Measurements from ENCODE around the gene SHC4. TPM values are rescaled to one million over a fixed set of nuclear protein-coding genes. Genes with fewer than 3 reads are reported as not detected.
"Not testable (repeated sequence)": the region's sequence is repeated elsewhere in the genome, so short reads cannot be mapped to it uniquely, and the experiment has no call there.

Gene SHC4
- total and polyA plus RNA-seq, 7 donors = under 0.01 to 4.6 (median 2.2) TPM; not detected in 1

- 56 to 86% methylated on average over 2 of the region's 2 CpGs for WGBS, 2 donors
- intact Hi-C loops (cut with DNase I) = no loop called here
Observed at GRCh38 chr15:48922046-48922445, 41.7 kb downstream of the SHC4 start.

GRCh38 chr15:48916721-48917120 is 47.0 kb downstream of the SHC4 start:
- Histone ChIP-seq H3K4me3 (no peak overlapping the region), H3K4me1 (peaks cover 0 to 14% (median 0%) of the 10 kb centered on the region in 4 donors), H3K9me3 (no peaks in the 10 kb centered on the region), H3K36me3 (no peaks in the 10 kb centered on the region), H3K27me3 (no peaks in the 10 kb centered on the region), H3K27ac (no peak overlapping the region)
- TF ChIP-seq CTCF (IDR thresholded peaks at IDR 0.05) (no peak), EP300 (IDR thresholded peaks at IDR 0.05) (no peak), POLR2A (IDR thresholded peaks at IDR 0.05) (no peak), POLR2AphosphoS5 (IDR thresholded peaks at IDR 0.05) (no peak)
- 82 to 88% methylated on average over 3 of the region's 3 CpGs for WGBS, 2 donors
- intact Hi-C loops (cut with DNase I) = no loop called here
- DNase-seq = no peak

More at GRCh38 chr15:48922046-48922445, 41.7 kb downstream of the SHC4 start:
- Histone ChIP-seq H3K9me3 (no peaks in the 10 kb centered on the region), H3K4me1 (peaks cover 0 to 6% (median 0%) of the 10 kb centered on the region in 4 donors), H3K36me3 (no peaks in the 10 kb centered on the region), H3K27ac (no peak overlapping the region), H3K27me3 (no peaks in the 10 kb centered on the region), H3K4me3 (no peak overlapping the region)
- no peak for DNase-seq
- TF ChIP-seq POLR2AphosphoS5 (IDR thresholded peaks at IDR 0.05) (no peak), CTCF (IDR thresholded peaks at IDR 0.05) (no peak), EP300 (IDR thresholded peaks at IDR 0.05) (no peak), POLR2A (IDR thresholded peaks at IDR 0.05) (no peak)

GRCh38 chr15:48915861-48916260 is 47.9 kb downstream of the SHC4 start:
- DNase-seq = no peak
- no peaks in the 10 kb centered on the region for H3K27me3 ChIP-seq
- TF ChIP-seq POLR2AphosphoS5 (IDR thresholded peaks at IDR 0.05) = no peak
- no peak for TF ChIP-seq CTCF (IDR thresholded peaks at IDR 0.05)
- no peak for TF ChIP-seq POLR2A (IDR thresholded peaks at IDR 0.05)
- TF ChIP-seq EP300 (IDR thresholded peaks at IDR 0.05) = no peak
- peaks cover 0 to 14% (median 0%) of the 10 kb centered on the region in 4 donors for H3K4me1 ChIP-seq
- WGBS, 2 donors = 60 to 65% methylated on average over 3 of the region's 3 CpGs
- no peaks in the 10 kb centered on the region for H3K9me3 ChIP-seq
- intact Hi-C loops (cut with DNase I) = no loop called here
- no peaks in the 10 kb centered on the region for H3K36me3 ChIP-seq
- H3K27ac ChIP-seq = no peak overlapping the region
- no peak overlapping the region for H3K4me3 ChIP-seq

GRCh38 chr15:48914717-48915116 is 49.0 kb downstream of the SHC4 start:
- H3K36me3 ChIP-seq = no peaks in the 10 kb centered on the region
- no peaks in the 10 kb centered on the region for H3K9me3 ChIP-seq
- no peak for TF ChIP-seq POLR2AphosphoS5 (IDR thresholded peaks at IDR 0.05)
- no peak for DNase-seq
- no peaks in the 10 kb centered on the region for H3K27me3 ChIP-seq
- peaks cover 0 to 14% (median 0%) of the 10 kb centered on the region in 4 donors for H3K4me1 ChIP-seq
- no peak overlapping the region for H3K4me3 ChIP-seq
- intact Hi-C loops (cut with DNase I) = no loop called here
- no peak overlapping the region for H3K27ac ChIP-seq
- 94% methylated on average over 3 of the region's 3 CpGs for WGBS, 2 donors

GRCh38 chr15:48913141-48913540 is 50.6 kb downstream of the SHC4 start:
- DNase-seq = no peak
- WGBS, 2 donors = 92 to 97% methylated on average over 4 of the region's 4 CpGs
- Histone ChIP-seq H3K27ac (no peak overlapping the region), H3K27me3 (no peaks in the 10 kb centered on the region), H3K4me1 (peaks cover 0 to 14% (median 0%) of the 10 kb centered on the region in 4 donors), H3K9me3 (no peaks in the 10 kb centered on the region), H3K4me3 (no peak overlapping the region), H3K36me3 (no peaks in the 10 kb centered on the region)
- intact Hi-C loops (cut with DNase I) = no loop called here
- TF ChIP-seq CTCF (IDR thresholded peaks at IDR 0.05) (no peak), EP300 (IDR thresholded peaks at IDR 0.05) (no peak), POLR2A (IDR thresholded peaks at IDR 0.05) (no peak), POLR2AphosphoS5 (IDR thresholded peaks at IDR 0.05) (no peak)

GRCh38 chr15:48910554-48910953 is 53.2 kb downstream of the SHC4 start:
- DNase-seq = not testable (repeated sequence)

GRCh38 chr15:48909313-48909712 is 54.4 kb downstream of the SHC4 start:
- H3K27ac ChIP-seq; H3K27me3 ChIP-seq; H3K4me3 ChIP-seq; H3K36me3 ChIP-seq; H3K9me3 ChIP-seq; H3K4me1 ChIP-seq; intact Hi-C loops (cut with DNase I); DNase-seq: not testable (repeated sequence)
- WGBS, 2 donors = 71 to 72% methylated on average over 2 of the region's 2 CpGs

More at GRCh38 chr15:48910554-48910953, 53.2 kb downstream of the SHC4 start:
- WGBS, 2 donors = 51 to 84% methylated on average over 2 of the region's 2 CpGs
- H3K4me1 ChIP-seq; intact Hi-C loops (cut with DNase I); H3K36me3 ChIP-seq; H3K9me3 ChIP-seq; H3K4me3 ChIP-seq; H3K27me3 ChIP-seq; H3K27ac ChIP-seq: not testable (repeated sequence)
